ENCODE data around the gene CFAP45.

CFAP45 gene

GRCh38 chr1:159853417-159854115 lies 46.4 kb downstream of the CFAP45 start:
- H3F3A ChIP-seq (ENCODE audit: insufficient read depth, low read length), result no peaks in the 10 kb centered on the region
- H3K4me1 ChIP-seq (ENCODE audit: insufficient read depth, low read length, severe bottlenecking), result no peaks in the 10 kb centered on the region
- H3K9me3 ChIP-seq (ENCODE audit: low read length), result no peaks in the 10 kb centered on the region
- H2AFZ ChIP-seq (ENCODE audit: low read length), result no peak overlapping the region
- 0 out of 2 replicates have a peak, but pooled peaks cover 5% of the 10 kb centered on the region for H3K27me3 ChIP-seq (ENCODE audit: insufficient read depth, low read length)
- TF ChIP-seq CTCF (IDR thresholded peaks at IDR 0.05; ENCODE audit: low read length), result no peak
- TF ChIP-seq EZH2 (IDR thresholded peaks at IDR 0.05; ENCODE audit: borderline replicate concordance, low read length), result no peak
- H3K36me3 ChIP-seq (ENCODE audit: insufficient read depth, low read length), result no peaks in the 10 kb centered on the region
- no peaks in the 10 kb centered on the region for H4K20me1 ChIP-seq (ENCODE audit: insufficient read depth, low read length)
- H3K27ac ChIP-seq (ENCODE audit: low read depth, low read length, poor library complexity, severe bottlenecking), result no peak overlapping the region
- no peak overlapping the region for H3K4me2 ChIP-seq (ENCODE audit: low read length)
- no peaks in the 10 kb centered on the region for H3K9me2 ChIP-seq (ENCODE audit: low read depth, low read length)
- no peak overlapping the region for H3K9ac ChIP-seq (ENCODE audit: low read length)
- no peaks in the 10 kb centered on the region for H3K79me2 ChIP-seq (ENCODE audit: insufficient read depth, low read length)
- no peak overlapping the region for H3K4me3 ChIP-seq (ENCODE audit: low read depth, low read length, poor library complexity, severe bottlenecking)

GRCh38 chr1:159851407-159851806 lies 48.6 kb downstream of the CFAP45 start:
- TF ChIP-seq CTCF (IDR thresholded peaks at IDR 0.05; ENCODE audit: low read length), result peak; percentile 12; the same call in 1 of the 2 replicates
- no peak for TF ChIP-seq EZH2 (IDR thresholded peaks at IDR 0.05; ENCODE audit: borderline replicate concordance, low read length)
- H3K27ac ChIP-seq (ENCODE audit: low read depth, low read length, poor library complexity, severe bottlenecking), result no peak overlapping the region
- H3F3A ChIP-seq (ENCODE audit: insufficient read depth, low read length), result no peaks in the 10 kb centered on the region
- no peaks in the 10 kb centered on the region for H3K79me2 ChIP-seq (ENCODE audit: insufficient read depth, low read length)
- no peaks in the 10 kb centered on the region for H3K9me2 ChIP-seq (ENCODE audit: low read depth, low read length)
- no peaks in the 10 kb centered on the region for H4K20me1 ChIP-seq (ENCODE audit: insufficient read depth, low read length)
- H3K4me3 ChIP-seq (ENCODE audit: low read depth, low read length, poor library complexity, severe bottlenecking), result no peak overlapping the region
- no peak overlapping the region for H3K4me2 ChIP-seq (ENCODE audit: low read length)
- no peaks in the 10 kb centered on the region for H3K4me1 ChIP-seq (ENCODE audit: insufficient read depth, low read length, severe bottlenecking)
- H3K9me3 ChIP-seq (ENCODE audit: low read length), result no peaks in the 10 kb centered on the region
- no peak overlapping the region for H3K9ac ChIP-seq (ENCODE audit: low read length)
- H3K36me3 ChIP-seq (ENCODE audit: insufficient read depth, low read length), result no peaks in the 10 kb centered on the region
- 0 out of 2 replicates have a peak, but pooled peaks cover 5% of the 10 kb centered on the region for H3K27me3 ChIP-seq (ENCODE audit: insufficient read depth, low read length)
- H2AFZ ChIP-seq (ENCODE audit: low read length), result no peak overlapping the region

GRCh38 chr1:159849626-159850366 lies 50.2 kb downstream of the CFAP45 start:
- no peak overlapping the region for H2AFZ ChIP-seq (ENCODE audit: low read length)
- no peak for TF ChIP-seq CTCF (IDR thresholded peaks at IDR 0.05; ENCODE audit: low read length)
- TF ChIP-seq EZH2 (IDR thresholded peaks at IDR 0.05; ENCODE audit: borderline replicate concordance, low read length), result no peak
- no peaks in the 10 kb centered on the region for H3K79me2 ChIP-seq (ENCODE audit: insufficient read depth, low read length)
- H3K27ac ChIP-seq (ENCODE audit: low read depth, low read length, poor library complexity, severe bottlenecking), result no peak overlapping the region
- H3K4me2 ChIP-seq (ENCODE audit: low read length), result no peak overlapping the region
- 0 out of 2 replicates have a peak, but pooled peaks cover 5% of the 10 kb centered on the region for H3K27me3 ChIP-seq (ENCODE audit: insufficient read depth, low read length)
- no peak overlapping the region for H3K9ac ChIP-seq (ENCODE audit: low read length)
- H4K20me1 ChIP-seq (ENCODE audit: insufficient read depth, low read length), result no peaks in the 10 kb centered on the region
- no peaks in the 10 kb centered on the region for H3K4me1 ChIP-seq (ENCODE audit: insufficient read depth, low read length, severe bottlenecking)
- H3K9me2 ChIP-seq (ENCODE audit: low read depth, low read length), result no peaks in the 10 kb centered on the region
- no peaks in the 10 kb centered on the region for H3K9me3 ChIP-seq (ENCODE audit: low read length)
- no peak overlapping the region for H3K4me3 ChIP-seq (ENCODE audit: low read depth, low read length, poor library complexity, severe bottlenecking)
- no peaks in the 10 kb centered on the region for H3F3A ChIP-seq (ENCODE audit: insufficient read depth, low read length)
- H3K36me3 ChIP-seq (ENCODE audit: insufficient read depth, low read length), result no peaks in the 10 kb centered on the region
